ENCODE measurements around the gene GAREM2.
A peak's percentile ranks its signal among the peaks of the same experiment; 100 is the strongest.

Gene GAREM2

GRCh38 chr2:26185304-26185928 lies 12.5 kb downstream of the GAREM2 start:
- Histone ChIP-seq H3K36me3 (ENCODE audit: control insufficient read depth in 2 of 2, insufficient read depth in 1 of 2, low read length in 2 of 2) (peaks cover 0 to 56% of the 10 kb centered on the region in 2 experiments; a peak in 1 of 3 replicates), H3K27ac (ENCODE audit: extremely low read depth, low read depth, low read length) (no peak overlapping the region), H3K9me3 (ENCODE audit: control insufficient read depth, insufficient read depth, low read depth, low read length) (no peaks in the 10 kb centered on the region), H3K4me3 (ENCODE audit: low read depth, low read length) (no peak overlapping the region), H3K4me1 (ENCODE audit: control insufficient read depth, insufficient read depth, low read length) (no peaks in the 10 kb centered on the region)
- POLR2A ChIA-PET = no interaction called here
- CTCF ChIA-PET = no interaction called here
- no peak for TF ChIP-seq ZNF140 (tag by site-specific recombination; IDR thresholded peaks at IDR 0.05)
- TF ChIP-seq ZNF239 (tag by site-specific recombination; IDR thresholded peaks at IDR 0.05) = peak; percentile 93

DNA sequence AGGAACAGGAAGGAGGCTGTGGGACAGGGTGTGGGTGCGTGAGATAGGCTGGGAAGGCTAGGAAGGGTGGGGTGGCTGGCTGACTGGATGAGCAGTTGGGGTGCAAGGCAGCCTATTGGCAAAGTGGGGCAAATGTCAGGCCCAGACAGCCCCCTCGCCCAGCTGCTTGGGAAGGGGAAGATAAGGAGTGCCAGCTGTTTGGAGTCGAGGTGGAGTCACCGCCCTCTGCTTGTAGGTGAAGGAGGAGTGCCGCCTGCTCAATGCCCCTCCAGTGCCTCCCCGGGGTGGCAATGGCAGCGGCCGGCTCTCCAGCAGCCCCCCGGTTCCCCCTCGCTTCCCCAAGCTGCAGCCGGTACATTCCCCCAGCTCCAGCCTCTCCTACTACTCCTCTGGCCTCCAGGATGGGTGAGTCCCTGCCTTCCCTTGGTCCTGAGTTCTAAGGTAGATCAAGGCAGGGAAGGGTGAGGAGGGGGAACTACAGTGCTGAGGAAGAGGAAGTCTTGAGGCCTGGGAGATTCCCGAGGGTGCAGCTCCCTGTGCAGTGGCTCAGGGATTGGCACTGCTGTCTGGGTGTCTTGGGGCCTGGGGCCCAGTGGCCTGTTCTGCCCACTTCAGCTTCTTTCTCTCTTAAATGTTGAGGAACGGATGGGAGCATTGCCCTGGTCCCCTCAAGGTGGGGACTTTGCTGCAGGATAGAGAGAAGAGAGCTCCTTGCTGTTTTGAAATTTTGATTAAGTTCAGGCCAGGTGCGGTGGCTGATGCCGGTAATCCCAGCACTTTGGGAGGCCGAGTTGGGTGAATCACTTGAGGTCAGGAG lies 13.3 kb downstream of the GAREM2 start:
- H3K4me3 ChIP-seq (ENCODE audit: low read depth, low read length) = no peak overlapping the region
- H3K27ac ChIP-seq (ENCODE audit: extremely low read depth, low read depth, low read length) = no peak overlapping the region
- ChIA-PET CTCF (interaction anchor here (0.5 kb wide), 1 partner anchor 146 kb away, joined by 5 read pairs; no protein-coding TSS in a partner anchor), POLR2A (no interaction called here)
- H3K4me1 ChIP-seq (ENCODE audit: control insufficient read depth, insufficient read depth, low read length) = no peaks in the 10 kb centered on the region
- H3K9me3 ChIP-seq (ENCODE audit: control insufficient read depth, insufficient read depth, low read depth, low read length) = no peaks in the 10 kb centered on the region
- TF ChIP-seq ZNF23 (tag by site-specific recombination; IDR thresholded peaks at IDR 0.05; ENCODE audit: borderline replicate concordance) (no peak), ZNF416 (tag by site-specific recombination; IDR thresholded peaks at IDR 0.05) (no peak), SETDB1 (IDR thresholded peaks at IDR 0.05; ENCODE audit: insufficient read length, low read length) (no peak)
- H3K36me3 ChIP-seq (ENCODE audit: control insufficient read depth in 2 of 2, insufficient read depth in 1 of 2, low read length in 2 of 2) = peaks cover 0 to 62% of the 10 kb centered on the region in 2 experiments; a peak in 1 of 3 replicates

- Histone ChIP-seq H3K27ac (ENCODE audit: extremely low read depth, low read depth, low read length) (no peak overlapping the region), H3K9me3 (ENCODE audit: control insufficient read depth, insufficient read depth, low read depth, low read length) (no peaks in the 10 kb centered on the region), H3K36me3 (ENCODE audit: control insufficient read depth in 2 of 2, insufficient read depth in 1 of 2, low read length in 2 of 2) (peaks cover 0 to 66% of the 10 kb centered on the region in 2 experiments; a peak in 1 of 3 replicates), H3K4me3 (ENCODE audit: low read depth, low read length) (no peak overlapping the region), H3K4me1 (ENCODE audit: control insufficient read depth, insufficient read depth, low read length) (no peaks in the 10 kb centered on the region)
- POLR2A ChIA-PET = no interaction called here
- TF ChIP-seq OSR2 (tag by site-specific recombination; IDR thresholded peaks at IDR 0.05) = no peak
- no peak for TF ChIP-seq YY1 (tag by site-specific recombination; IDR thresholded peaks at IDR 0.05)
- TF ChIP-seq ZIC2 (tag by site-specific recombination; IDR thresholded peaks at IDR 0.05) = no peak
- no peak for TF ChIP-seq PRDM1 (tag by site-specific recombination; IDR thresholded peaks at IDR 0.05)
- TF ChIP-seq ZNF433 (tag by site-specific recombination; IDR thresholded peaks at IDR 0.05; ENCODE audit: low read depth) = no peak
- TF ChIP-seq ZNF776 (tag by site-specific recombination; IDR thresholded peaks at IDR 0.05; ENCODE audit: borderline replicate concordance) = no peak
- no peak for TF ChIP-seq ZNF302 (tag by site-specific recombination; IDR thresholded peaks at IDR 0.05; ENCODE audit: low read depth)
- TF ChIP-seq, protein P1, sequence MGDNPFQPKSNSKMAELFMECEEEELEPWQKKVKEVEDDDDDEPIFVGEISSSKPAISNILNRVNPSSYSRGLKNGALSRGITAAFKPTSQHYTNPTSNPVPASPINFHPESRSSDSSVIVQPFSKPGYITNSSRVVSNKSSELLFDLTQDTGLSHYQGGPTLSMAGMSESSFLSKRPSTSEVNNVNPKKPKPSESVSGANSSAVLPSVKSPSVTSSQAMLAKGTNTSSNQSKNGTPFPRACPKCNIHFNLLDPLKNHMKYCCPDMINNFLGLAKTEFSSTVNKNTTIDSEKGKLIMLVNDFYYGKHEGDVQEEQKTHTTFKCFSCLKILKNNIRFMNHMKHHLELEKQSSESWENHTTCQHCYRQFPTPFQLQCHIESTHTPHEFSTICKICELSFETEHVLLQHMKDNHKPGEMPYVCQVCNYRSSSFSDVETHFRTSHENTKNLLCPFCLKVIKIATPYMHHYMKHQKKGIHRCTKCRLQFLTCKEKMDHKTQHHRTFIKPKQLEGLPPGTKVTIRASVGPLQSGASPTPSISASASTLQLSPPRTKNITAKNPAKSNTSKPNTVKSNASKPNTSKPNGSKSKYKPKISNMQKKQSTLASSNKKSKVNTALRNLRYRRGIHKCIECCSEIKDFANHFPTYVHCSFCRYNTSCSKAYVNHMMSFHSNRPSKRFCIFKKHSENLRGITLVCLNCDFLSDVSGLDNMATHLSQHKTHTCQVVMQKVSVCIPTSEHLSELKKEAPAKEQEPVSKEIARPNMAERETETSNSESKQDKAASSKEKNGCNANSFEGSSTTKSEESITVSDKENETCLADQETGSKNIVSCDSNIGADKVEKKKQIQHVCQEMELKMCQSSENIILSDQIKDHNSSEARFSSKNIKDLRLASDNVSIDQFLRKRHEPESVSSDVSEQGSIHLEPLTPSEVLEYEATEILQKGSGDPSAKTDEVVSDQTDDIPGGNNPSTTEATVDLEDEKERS (tag by site-specific recombination; IDR thresholded peaks at IDR 0.05) = no peak
- no peak for TF ChIP-seq KLF17 (tag by site-specific recombination; IDR thresholded peaks at IDR 0.05)
- TF ChIP-seq ZNF571 (tag by site-specific recombination; IDR thresholded peaks at IDR 0.05) = no peak
- TF ChIP-seq ZFP3 (tag by site-specific recombination; IDR thresholded peaks at IDR 0.05; ENCODE audit: low read depth) = no peak
- no peak for TF ChIP-seq ZNF223 (tag by site-specific recombination; IDR thresholded peaks at IDR 0.05)
- no peak for TF ChIP-seq ZNF37A (tag by site-specific recombination; IDR thresholded peaks at IDR 0.05)
- TF ChIP-seq ZBTB20 (tag by site-specific recombination; IDR thresholded peaks at IDR 0.05) = no peak
- no peak for TF ChIP-seq ELK4 (IDR thresholded peaks at IDR 0.05; ENCODE audit: borderline replicate concordance, low read depth, low read length)
- no peak for TF ChIP-seq ZSCAN23 (tag by site-specific recombination; IDR thresholded peaks at IDR 0.05)
- TF ChIP-seq ZFP37 (tag by site-specific recombination; IDR thresholded peaks at IDR 0.05) = no peak
- CTCF ChIA-PET = interaction anchor here (0.5 kb wide), 1 partner anchor 145 kb away, joined by 5 read pairs; no protein-coding TSS in a partner anchor
Measured at GRCh38 chr2:26187114-26187513, 14.2 kb downstream of the GAREM2 start.
